Caco-2 (cell line): ENCODE measurements around the gene CR2. TPM values are rescaled to one million over a fixed set of nuclear protein-coding genes. Genes with fewer than 3 reads are reported as not detected.

ENCODE experiments used
- BruUV-seq: library from RNA; stranded (reverse); fragments of 400-500 nt; replicated peaks from 2 replicates; lab custom pipeline; 2021; lab: Mats Ljungman, UMichigan
- CTCF ChIA-PET: fragments of 300-600 bp; sonication (Branson Sonifier 250); formaldehyde crosslinking; loops from one replicate; lab custom pipeline; 2022; ENCODE audit warnings: antibody characterized with exemption; lab: Charles Lee
- POLR2A ChIA-PET: fragments of 300-600 bp; sonication (Branson Sonifier 250); formaldehyde crosslinking; loops from one replicate; lab custom pipeline; 2022; ENCODE audit warnings: antibody characterized with exemption; lab: Charles Lee
- DNase-seq, 2 experiments: peaks; one replicate each; pipeline versions ENCODE4 v3.0.0 to v3.0.0-alpha.2; 2020 to 2022
- H3K27me3 ChIP-seq: replicated peaks from 2 replicates; pipeline ENCODE4 v1.6.0; 2011; ENCODE audit warnings: low read length; ENCODE audit not compliant: control insufficient read depth, insufficient read depth
- H3K36me3 ChIP-seq: 2 replicates; pipeline ENCODE4 v1.5.1; 2011; ENCODE audit warnings: low read length; ENCODE audit not compliant: control insufficient read depth, insufficient read depth
- H3K4me1 ChIP-seq: fragments of 250-450 bp; sonication (Bioruptor Pico); 2 replicates; pipeline ENCODE4 v1.5.1; 2020; ENCODE audit warnings: mild to moderate bottlenecking
- H3K4me3 ChIP-seq: 2 replicates; pipeline ENCODE4 v1.5.1; 2011; ENCODE audit warnings: low read depth, mild to moderate bottlenecking, control low read depth, low read length
- H3K9me3 ChIP-seq: fragments of 250-450 bp; sonication (Bioruptor Pico); 2 replicates; pipeline ENCODE4 v1.5.1; 2020; ENCODE audit warnings: mild to moderate bottlenecking, moderate library complexity
- H3K27ac Mint-ChIP-seq: one replicate; pipeline ENCODE4 v1.8.0; 2022; ENCODE audit warnings: mixed read lengths; ENCODE audit not compliant: unreplicated experiment
- H3K27me3 Mint-ChIP-seq: one replicate; pipeline ENCODE4 v1.8.0; 2022; ENCODE audit warnings: mixed read lengths; ENCODE audit not compliant: insufficient read depth, unreplicated experiment
- H3K36me3 Mint-ChIP-seq: one replicate; pipeline ENCODE4 v1.8.0; 2022; ENCODE audit warnings: mild to moderate bottlenecking, mixed read lengths; ENCODE audit not compliant: insufficient read depth, unreplicated experiment
- H3K4me1 Mint-ChIP-seq: one replicate; pipeline ENCODE4 v1.8.0; 2022; ENCODE audit warnings: low read depth, mixed read lengths; ENCODE audit not compliant: unreplicated experiment
- H3K4me3 Mint-ChIP-seq: one replicate; pipeline ENCODE4 v1.8.0; 2022; ENCODE audit warnings: mild to moderate bottlenecking, moderate library complexity, mixed read lengths; ENCODE audit not compliant: unreplicated experiment
- H3K9me3 Mint-ChIP-seq: one replicate; pipeline ENCODE4 v1.8.0; 2022; ENCODE audit warnings: mixed read lengths; ENCODE audit not compliant: unreplicated experiment
- intact Hi-C: fragments of 100-400 bp; cut with micrococcal nuclease; formaldehyde crosslinking; loops from one replicate; pipeline ENCODE4 v1.10.0; 2022; ENCODE audit not compliant: unreplicated experiment
- total RNA-seq: library from RNA; stranded (reverse); gene quantifications from 2 replicates; pipeline ENCODE4 v1.2.3, GENCODE V29; 2022
- TF ChIP-seq, protein P1 (sequence below), 2 experiments: fragments of 200-600 bp in 1 of 2; IDR thresholded peaks; 1 replicate in 1 of 2; 2 replicates in 1 of 2; pipeline versions ENCODE4 v1.5.1 to v1.8.0; 2011 to 2022; ENCODE audit warnings: antibody characterized with exemption in 1 of 2, control low read depth in 1 of 2, inconsistent platforms in 1 of 2, low read depth in 1 of 2, low read length in 1 of 2, mild to moderate bottlenecking in 1 of 2, moderate library complexity in 1 of 2; ENCODE audit not compliant: insufficient read depth in 1 of 2, severe bottlenecking in 1 of 2, unreplicated experiment in 1 of 2

CR2 gene
- total RNA-seq, 1 experiment from 2014 or later, result 0.34 TPM

- TF ChIP-seq, protein P1, sequence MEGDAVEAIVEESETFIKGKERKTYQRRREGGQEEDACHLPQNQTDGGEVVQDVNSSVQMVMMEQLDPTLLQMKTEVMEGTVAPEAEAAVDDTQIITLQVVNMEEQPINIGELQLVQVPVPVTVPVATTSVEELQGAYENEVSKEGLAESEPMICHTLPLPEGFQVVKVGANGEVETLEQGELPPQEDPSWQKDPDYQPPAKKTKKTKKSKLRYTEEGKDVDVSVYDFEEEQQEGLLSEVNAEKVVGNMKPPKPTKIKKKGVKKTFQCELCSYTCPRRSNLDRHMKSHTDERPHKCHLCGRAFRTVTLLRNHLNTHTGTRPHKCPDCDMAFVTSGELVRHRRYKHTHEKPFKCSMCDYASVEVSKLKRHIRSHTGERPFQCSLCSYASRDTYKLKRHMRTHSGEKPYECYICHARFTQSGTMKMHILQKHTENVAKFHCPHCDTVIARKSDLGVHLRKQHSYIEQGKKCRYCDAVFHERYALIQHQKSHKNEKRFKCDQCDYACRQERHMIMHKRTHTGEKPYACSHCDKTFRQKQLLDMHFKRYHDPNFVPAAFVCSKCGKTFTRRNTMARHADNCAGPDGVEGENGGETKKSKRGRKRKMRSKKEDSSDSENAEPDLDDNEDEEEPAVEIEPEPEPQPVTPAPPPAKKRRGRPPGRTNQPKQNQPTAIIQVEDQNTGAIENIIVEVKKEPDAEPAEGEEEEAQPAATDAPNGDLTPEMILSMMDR (IDR thresholded peaks at IDR 0.05; ENCODE audit: insufficient read depth in 1 of 2, low read depth in 1 of 2, low read length in 1 of 2, severe bottlenecking in 1 of 2, unreplicated experiment in 1 of 2), result no peak
Measured at GRCh38 chr1:207462535-207462934, 8.4 kb downstream of the CR2 start.

DNA sequence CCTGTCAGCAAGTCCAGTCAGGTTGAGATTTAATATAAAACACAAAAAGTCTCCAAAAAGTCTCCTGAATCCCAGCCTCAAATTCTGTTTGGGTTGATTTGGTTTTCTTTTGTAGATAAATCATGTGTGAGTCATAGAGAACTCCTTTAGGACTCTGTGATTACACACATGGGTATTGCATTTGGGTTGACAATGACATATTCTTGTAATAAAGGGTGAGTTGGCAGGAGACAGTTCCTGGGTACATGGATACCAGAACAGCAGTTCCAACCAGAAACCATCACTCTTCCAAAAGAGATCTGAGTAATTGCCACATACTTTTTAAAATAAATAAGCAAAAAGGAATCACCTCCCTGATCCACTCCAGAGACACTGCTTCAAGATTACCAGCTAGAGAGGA, 8.9 kb downstream of the CR2 start:
- H3K27me3 ChIP-seq, result no peaks in the 10 kb centered on the region
- DNase-seq, result no peak
- H3K27me3 Mint-ChIP-seq, result peaks cover 17% of the 10 kb centered on the region
- H3K4me3 Mint-ChIP-seq, result no peak overlapping the region
- H3K4me1 Mint-ChIP-seq, result no peaks in the 10 kb centered on the region
- ChIA-PET POLR2A (no interaction called here), CTCF (no interaction called here)
- H3K9me3 Mint-ChIP-seq, result no peaks in the 10 kb centered on the region
- intact Hi-C loops, result no loop called here
- no peak overlapping the region for H3K27ac Mint-ChIP-seq
- TF ChIP-seq, protein P1 (IDR thresholded peaks at IDR 0.05; ENCODE audit: insufficient read depth in 1 of 2, low read depth in 1 of 2, low read length in 1 of 2, severe bottlenecking in 1 of 2, unreplicated experiment in 1 of 2), result no peak
- H3K4me1 ChIP-seq, result no peaks in the 10 kb centered on the region
- no peaks in the 10 kb centered on the region for H3K9me3 ChIP-seq
- no peaks in the 10 kb centered on the region for H3K36me3 ChIP-seq
- no peak overlapping the region for H3K4me3 ChIP-seq
- H3K36me3 Mint-ChIP-seq, result no peaks in the 10 kb centered on the region
- no TSS peak for BruUV-seq

More at GRCh38 chr1:207462535-207462934, 8.4 kb downstream of the CR2 start:
- no peaks in the 10 kb centered on the region for H3K9me3 Mint-ChIP-seq
- Histone ChIP-seq H3K9me3 (no peaks in the 10 kb centered on the region), H3K27me3 (no peaks in the 10 kb centered on the region), H3K4me3 (no peak overlapping the region), H3K4me1 (no peaks in the 10 kb centered on the region), H3K36me3 (no peaks in the 10 kb centered on the region)
- no peaks in the 10 kb centered on the region for H3K4me1 Mint-ChIP-seq
- H3K27ac Mint-ChIP-seq, result no peak overlapping the region
- no TSS peak for BruUV-seq
- peaks cover 17% of the 10 kb centered on the region for H3K27me3 Mint-ChIP-seq
- no peak overlapping the region for H3K4me3 Mint-ChIP-seq
- CTCF ChIA-PET, result no interaction called here
- POLR2A ChIA-PET, result no interaction called here
- intact Hi-C loops, result no loop called here
- H3K36me3 Mint-ChIP-seq, result no peaks in the 10 kb centered on the region
- DNase-seq, result no peak

DNA sequence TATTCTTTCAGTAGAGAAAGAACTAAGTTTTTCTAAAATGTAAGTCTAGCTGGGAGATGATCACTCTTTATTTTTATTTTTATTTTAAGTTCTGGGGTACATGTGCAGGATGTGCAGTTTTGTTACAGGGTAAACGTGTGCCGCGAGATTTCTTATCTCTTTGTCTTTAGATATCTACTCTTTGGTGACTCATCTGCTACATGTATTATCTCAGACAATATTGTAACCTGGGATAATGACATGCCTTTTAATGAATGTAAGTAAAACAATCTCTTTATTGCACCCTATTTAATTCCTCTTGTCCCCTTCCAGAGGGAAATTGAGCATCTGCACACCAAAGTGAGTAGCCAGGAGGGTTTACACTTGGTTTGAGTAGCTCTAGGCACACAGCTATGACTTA, 9.4 kb downstream of the CR2 start:
- Histone ChIP-seq H3K36me3 (no peaks in the 10 kb centered on the region), H3K4me1 (no peaks in the 10 kb centered on the region), H3K27me3 (no peaks in the 10 kb centered on the region), H3K4me3 (no peak overlapping the region), H3K9me3 (no peaks in the 10 kb centered on the region)
- no peak overlapping the region for H3K4me3 Mint-ChIP-seq
- no peaks in the 10 kb centered on the region for H3K4me1 Mint-ChIP-seq
- no peaks in the 10 kb centered on the region for H3K9me3 Mint-ChIP-seq
- H3K27ac Mint-ChIP-seq, result no peak overlapping the region
- DNase-seq, result no peak
- TF ChIP-seq, protein P1 (IDR thresholded peaks at IDR 0.05; ENCODE audit: insufficient read depth in 1 of 2, low read depth in 1 of 2, low read length in 1 of 2, severe bottlenecking in 1 of 2, unreplicated experiment in 1 of 2), result no peak
- H3K27me3 Mint-ChIP-seq, result peaks cover 17% of the 10 kb centered on the region
- BruUV-seq, result no TSS peak
- CTCF ChIA-PET, result no interaction called here
- POLR2A ChIA-PET, result no interaction called here
- intact Hi-C loops, result no loop called here
- H3K36me3 Mint-ChIP-seq, result no peaks in the 10 kb centered on the region
